HG02973 (cell line): ENCODE measurements around the gene OR2T6.
"Not testable (repeated sequence)": the region's sequence is repeated elsewhere in the genome, so short reads cannot be mapped to it uniquely, and the experiment has no call there.

Experiments used
- ATAC-seq: cut with Tn5 transposase; IDR thresholded peaks from one replicate; pipeline ENCODE4 v1.9.1; 2021; ENCODE audit warnings: moderate library complexity; ENCODE audit not compliant: unreplicated experiment

The OR2T6 gene

GRCh38 chr1:248432201-248432600, 56.7 kb downstream of the OR2T6 start:
- not testable (repeated sequence) for ATAC-seq

GRCh38 chr1:248433811-248434415, 58.4 kb downstream of the OR2T6 start:
- not testable (repeated sequence) for ATAC-seq

- ATAC-seq, result not testable (repeated sequence)
Measured at GRCh38 chr1:248434913-248435312, 59.4 kb downstream of the OR2T6 start.

- not testable (repeated sequence) for ATAC-seq
Measured at GRCh38 chr1:248436303-248436702, 60.8 kb downstream of the OR2T6 start.

GRCh38 chr1:248438668-248439067, 63.1 kb downstream of the OR2T6 start:
- not testable (repeated sequence) for ATAC-seq

GRCh38 chr1:248439283-248439682, 63.7 kb downstream of the OR2T6 start:
- not testable (repeated sequence) for ATAC-seq
